ENCODE results near the gene SUSD3.
"Not testable (repeated sequence)": the region's sequence is repeated elsewhere in the genome, so short reads cannot be mapped to it uniquely, and the experiment has no call there.

GRCh38 chr9:93015190-93015589 is 43.3 kb upstream of the SUSD3 start:
- not testable (repeated sequence) for TF ChIP-seq POLR2A (IDR thresholded peaks at IDR 0.05; ENCODE audit: low read depth); POLR2AphosphoS5 (IDR thresholded peaks at IDR 0.05); EP300 (IDR thresholded peaks at IDR 0.05)
- TF ChIP-seq, protein P1, sequence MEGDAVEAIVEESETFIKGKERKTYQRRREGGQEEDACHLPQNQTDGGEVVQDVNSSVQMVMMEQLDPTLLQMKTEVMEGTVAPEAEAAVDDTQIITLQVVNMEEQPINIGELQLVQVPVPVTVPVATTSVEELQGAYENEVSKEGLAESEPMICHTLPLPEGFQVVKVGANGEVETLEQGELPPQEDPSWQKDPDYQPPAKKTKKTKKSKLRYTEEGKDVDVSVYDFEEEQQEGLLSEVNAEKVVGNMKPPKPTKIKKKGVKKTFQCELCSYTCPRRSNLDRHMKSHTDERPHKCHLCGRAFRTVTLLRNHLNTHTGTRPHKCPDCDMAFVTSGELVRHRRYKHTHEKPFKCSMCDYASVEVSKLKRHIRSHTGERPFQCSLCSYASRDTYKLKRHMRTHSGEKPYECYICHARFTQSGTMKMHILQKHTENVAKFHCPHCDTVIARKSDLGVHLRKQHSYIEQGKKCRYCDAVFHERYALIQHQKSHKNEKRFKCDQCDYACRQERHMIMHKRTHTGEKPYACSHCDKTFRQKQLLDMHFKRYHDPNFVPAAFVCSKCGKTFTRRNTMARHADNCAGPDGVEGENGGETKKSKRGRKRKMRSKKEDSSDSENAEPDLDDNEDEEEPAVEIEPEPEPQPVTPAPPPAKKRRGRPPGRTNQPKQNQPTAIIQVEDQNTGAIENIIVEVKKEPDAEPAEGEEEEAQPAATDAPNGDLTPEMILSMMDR (IDR thresholded peaks at IDR 0.05) = not testable (repeated sequence)
